HepG2 (cell line): ENCODE data around the gene MIOS. TPM values are rescaled to one million over a fixed set of nuclear protein-coding genes. Genes with fewer than 3 reads are reported as not detected.

ENCODE experiments used
- ATAC-seq: fragments of 200-7000 bp; cut with Tn5 transposase; 3 replicates; pipeline ENCODE4 v1.9.1; 2020; ENCODE audit warnings: mild to moderate bottlenecking, moderate library complexity
- BruUV-seq: library from RNA; stranded (reverse); fragments of 400-500 nt; replicated peaks from 2 replicates; lab custom pipeline; 2021; lab: Mats Ljungman, UMichigan
- CTCF ChIA-PET: fragments of 300-600 bp; formaldehyde crosslinking; extraction: SDS; loops from one replicate; lab custom pipeline; 2021; ENCODE audit warnings: low total read pairs, inconsistent platforms, low intra/inter-chr PET ratio; lab: Yijun Ruan, JAX
- POLR2A ChIA-PET: fragments of 350-600 bp; sonication (Branson Sonifier 250); formaldehyde crosslinking; loops from one replicate; lab custom pipeline; 2020; ENCODE audit warnings: antibody characterized with exemption, inconsistent platforms; lab: Yijun Ruan, JAX
- DNase-seq: peaks from one replicate; pipeline ENCODE4 v3.0.0-alpha.2; 2015; ENCODE audit warnings: low spot score
- FAIRE-seq: peaks from 3 replicates; lab custom pipeline; 2011; peaks lifted over from hg19 to GRCh38; lab: Jason Lieb, UNC
- H2AFZ ChIP-seq: one replicate; pipeline ENCODE4 v1.6.1; 2011; ENCODE audit warnings: low read length, inconsistent platforms
- H3K27ac ChIP-seq: fragments of 300-600 bp; 3 replicates; pipeline ENCODE4 v1.8.0; 2011; ENCODE audit warnings: mixed run types, mild to moderate bottlenecking, mixed read lengths, low read length, inconsistent platforms; ENCODE audit not compliant: insufficient read depth; ENCODE audit errors: extremely low read length
- H3K27me3 ChIP-seq, 2 experiments: fragments of 200-600 bp in 1 of 2; 2 replicates in 1 of 2; 3 replicates in 1 of 2; pipeline versions ENCODE4 v1.6.0 to v1.8.0; 2011; ENCODE audit warnings: low read length in 2 of 2, mild to moderate bottlenecking in 2 of 2, moderate library complexity in 2 of 2, inconsistent platforms in 1 of 2; ENCODE audit not compliant: insufficient read depth in 2 of 2, control insufficient read depth in 1 of 2
- H3K36me3 ChIP-seq, 2 experiments: fragments of 200-600 bp in 1 of 2; replicated peaks in 1 of 2; 2 replicates in 1 of 2; 3 replicates in 1 of 2; pipeline versions ENCODE4 v1.5.1 to v1.8.0; 2011; ENCODE audit warnings: low read length in 2 of 2, inconsistent platforms in 1 of 2; ENCODE audit not compliant: insufficient read depth in 2 of 2, control insufficient read depth in 1 of 2
- H3K4me1 ChIP-seq: 2 replicates; pipeline ENCODE4 v1.5.1; 2012; ENCODE audit warnings: low read length, inconsistent platforms; ENCODE audit not compliant: insufficient read depth
- H3K4me2 ChIP-seq: 2 replicates; pipeline ENCODE4 v1.6.0; 2011; ENCODE audit warnings: low read depth, low read length, inconsistent platforms
- H3K4me3 ChIP-seq, 3 experiments: fragments of 200-600 bp in 1 of 3; sonication (generic), shearing (Covaris generic) in 1 of 3; replicated peaks in 1 of 3; 2 replicates each; pipeline ENCODE4 v1.5.1; 2011 to 2016; ENCODE audit warnings: low read length in 3 of 3, inconsistent platforms in 2 of 3, low read depth in 2 of 3, mild to moderate bottlenecking in 2 of 3, control low read depth in 1 of 3, mixed read lengths in 1 of 3; ENCODE audit not compliant: insufficient read depth in 1 of 3
- H3K79me2 ChIP-seq: one replicate; pipeline ENCODE4 v1.6.1; 2011; ENCODE audit warnings: low read length, inconsistent platforms; ENCODE audit not compliant: insufficient read depth
- H3K9ac ChIP-seq: 2 replicates; pipeline ENCODE4 v1.6.0; 2011; ENCODE audit warnings: mild to moderate bottlenecking, low read depth, low read length, inconsistent platforms; ENCODE audit not compliant: insufficient read depth
- H3K9me3 ChIP-seq: 2 replicates; pipeline ENCODE4 v1.5.1; 2012; ENCODE audit warnings: mild to moderate bottlenecking, low read length
- H4K20me1 ChIP-seq: 2 replicates; pipeline ENCODE4 v1.6.0; 2011; ENCODE audit warnings: inconsistent platforms, mild to moderate bottlenecking, low read length, moderate library complexity; ENCODE audit not compliant: insufficient read depth
- AGO1 ChIP-seq: fragments of 200-400 bp; formaldehyde crosslinking; IDR thresholded peaks from 2 replicates; pipeline ENCODE4 v1.6.1; 2017; ENCODE audit warnings: mild to moderate bottlenecking, low read depth, low read length, moderate library complexity; ENCODE audit not compliant: poor library complexity, severe bottlenecking
- ATM ChIP-seq: fragments of 450-650 bp; IDR thresholded peaks from 2 replicates; pipeline ENCODE4 v1.7.1; 2017; ENCODE audit warnings: mild to moderate bottlenecking, borderline replicate concordance
- CTCF ChIP-seq: sonication (generic); formaldehyde crosslinking; IDR thresholded peaks from 2 replicates; pipeline ENCODE4 v1.5.0; 2020; ENCODE audit warnings: mild to moderate bottlenecking, missing genetic modification reagents, moderate library complexity
- HDAC6 ChIP-seq: fragments of 200-600 bp; sonication (generic); IDR thresholded peaks from 2 replicates; pipeline ENCODE4 v1.7.0; 2017; ENCODE audit warnings: mild to moderate bottlenecking, antibody characterized with exemption, low read length, low read depth
- HOMEZ ChIP-seq: IDR thresholded peaks from 2 replicates; pipeline ENCODE4 v1.6.1; 2016; ENCODE audit warnings: low read depth
- NFIB ChIP-seq: sonication (generic); formaldehyde crosslinking; IDR thresholded peaks from 2 replicates; pipeline ENCODE4 v1.9.0; 2021; ENCODE audit warnings: missing genetic modification reagents, mild to moderate bottlenecking, borderline replicate concordance
- PRMT3 ChIP-seq: sonication (generic); formaldehyde crosslinking; IDR thresholded peaks from 2 replicates; pipeline ENCODE4 v1.8.1; 2022; ENCODE audit warnings: low read depth, mild to moderate bottlenecking, moderate library complexity, missing genetic modification reagents, borderline replicate concordance
- SKIL ChIP-seq: sonication (generic); formaldehyde crosslinking; IDR thresholded peaks from 2 replicates; pipeline ENCODE4 v1.8.0; 2022; ENCODE audit warnings: missing genetic modification reagents, mild to moderate bottlenecking, moderate library complexity, borderline replicate concordance
- SMC3 ChIP-seq: IDR thresholded peaks from 2 replicates; pipeline ENCODE4 v1.6.1; 2011; ENCODE audit warnings: low read length, improper control_type of control experiment
- SP140L ChIP-seq: sonication (generic); formaldehyde crosslinking; IDR thresholded peaks from 2 replicates; pipeline ENCODE4 v1.4.0; 2020; ENCODE audit warnings: missing genetic modification reagents, borderline replicate concordance
- STAG1 ChIP-seq: sonication (generic); formaldehyde crosslinking; IDR thresholded peaks from 2 replicates; pipeline ENCODE4 v1.4.0; 2020; ENCODE audit warnings: missing genetic modification reagents
- ZFP41 ChIP-seq: sonication (generic); formaldehyde crosslinking; IDR thresholded peaks from 2 replicates; pipeline ENCODE4 v1.4.0; 2020; ENCODE audit warnings: mild to moderate bottlenecking, missing genetic modification reagents, borderline replicate concordance
- ZMYM4 ChIP-seq: sonication (generic); formaldehyde crosslinking; IDR thresholded peaks from 2 replicates; pipeline ENCODE4 v1.8.1; 2023; ENCODE audit warnings: mild to moderate bottlenecking, missing genetic modification reagents
- ZNF30 ChIP-seq: sonication (generic); formaldehyde crosslinking; IDR thresholded peaks from 2 replicates; pipeline ENCODE4 v1.5.0; 2020; ENCODE audit warnings: mild to moderate bottlenecking, missing genetic modification reagents
- WGBS: methylation state at CpG from one replicate; pipeline ENCODE4 v1.1.6; 2017; ENCODE audit warnings: low lambda C conversion rate; 5-methylcytosine and 5-hydroxymethylcytosine counted together
- in situ Hi-C: cut with HindIII; loops from 2 replicates; pipeline ENCODE4 v1.10.0; 2017; ENCODE audit warnings: low pct_unique_long_range_greater_than_20kb; ENCODE audit not compliant: extremely low pct_ligation_motif_present
- intact Hi-C: fragments of 100-400 bp; cut with micrococcal nuclease; formaldehyde crosslinking; loops from one replicate; pipeline ENCODE4 v1.10.0; 2022; ENCODE audit not compliant: unreplicated experiment
- polyA plus RNA-seq, 8 experiments: library from polyadenylated mRNA; depleted of rRNA in 3 of 8; stranded (reverse) in 7 of 8; unstranded in 1 of 8; fragments of >200 nt; fragmentation: Illumina TruSeq in 4 of 8; extraction: Trizol in 4 of 8; gene quantifications; 2 replicates each; pipeline versions ENCODE4 v1.2.1 to v1.2.3, GENCODE V29; 2011 to 2016; ENCODE audit warnings: low read depth in 4 of 8, missing spikeins in 1 of 8, mixed read lengths in 1 of 8; ENCODE audit not compliant: insufficient read depth in 1 of 8
- total RNA-seq, 5 experiments: library from RNA; depleted of rRNA; stranded (reverse); fragments of >200 nt; fragmentation: Illumina TruSeq; extraction: Trizol; gene quantifications; 2 replicates each; pipeline ENCODE4 v1.2.3, GENCODE V29; 2016; ENCODE audit warnings: low read depth in 1 of 5

Gene MIOS
- total and polyA plus RNA-seq, 2 of the 13 experiments (the other 11 are each of a cell fraction or from before 2014, with no cell fraction given), result 15.2 to 33.5 TPM

GRCh38 chr7:7595451-7595850, 28.8 kb downstream of the MIOS start:
- in situ Hi-C loops (no loop called here), intact Hi-C loops (loop anchor here (5.0 to 10.0 kb wide), 3 partner anchors 167 to 622 kb away; no protein-coding TSS in a partner anchor)
- ChIA-PET POLR2A (no interaction called here), CTCF (no interaction called here)
- ATAC-seq (no peak), DNase-seq (peak; percentile 3), FAIRE-seq (no peak)
- H4K20me1 ChIP-seq, result no peaks in the 10 kb centered on the region
- H3K4me1 ChIP-seq, result peaks cover 8% of the 10 kb centered on the region
- TF ChIP-seq ZFP41 (no peak), ZNF30 (CRISPR knock-in tag) (no peak), CTCF (peak; percentile 26; the same call in 1 of the 2 replicates), SMC3 (peak; percentile 11; the same call in 1 of the 2 replicates), STAG1 (CRISPR knock-in tag) (peak; percentile 61)
- H2AFZ ChIP-seq, result no peak overlapping the region
- H3K36me3 ChIP-seq, result peaks cover 3 to 28% of the 10 kb centered on the region in 2 experiments; a peak in 4 of 5 replicates
- 96% methylated on average over 1 of the region's 1 CpG for WGBS
- no TSS peak for BruUV-seq
- no peaks in the 10 kb centered on the region for H3K27me3 ChIP-seq
- no peak overlapping the region for H3K4me3 ChIP-seq
- no peaks in the 10 kb centered on the region for H3K79me2 ChIP-seq
- no peak overlapping the region for H3K9ac ChIP-seq
- H3K9me3 ChIP-seq, result no peaks in the 10 kb centered on the region
- H3K27ac ChIP-seq, result no peak overlapping the region
- H3K4me2 ChIP-seq, result no peak overlapping the region

GRCh38 chr7:7596176-7596575, 29.5 kb downstream of the MIOS start:
- H3K4me1 ChIP-seq, result peaks cover 8% of the 10 kb centered on the region
- FAIRE-seq (no peak), ATAC-seq (no peak), DNase-seq (no peak)
- H3K27me3 ChIP-seq, result no peaks in the 10 kb centered on the region
- no peaks in the 10 kb centered on the region for H4K20me1 ChIP-seq
- H3K27ac ChIP-seq, result no peak overlapping the region
- H3K36me3 ChIP-seq, result peaks cover 3 to 22% of the 10 kb centered on the region in 2 experiments; a peak in 4 of 5 replicates
- no peak overlapping the region for H3K4me3 ChIP-seq
- intact Hi-C loops (loop anchor here (5.0 to 10.0 kb wide), 3 partner anchors 166 to 621 kb away; no protein-coding TSS in a partner anchor), in situ Hi-C loops (no loop called here)
- H3K4me2 ChIP-seq, result no peak overlapping the region
- BruUV-seq, result no TSS peak
- ChIA-PET CTCF (no interaction called here), POLR2A (no interaction called here)
- 92% methylated on average over 5 of the region's 5 CpGs for WGBS
- H3K9me3 ChIP-seq, result no peaks in the 10 kb centered on the region
- no peaks in the 10 kb centered on the region for H3K79me2 ChIP-seq
- H2AFZ ChIP-seq, result no peak overlapping the region
- no peak overlapping the region for H3K9ac ChIP-seq
- TF ChIP-seq AGO1 (no peak), HDAC6 (no peak), HOMEZ (CRISPR knock-in tag) (no peak), SKIL (CRISPR knock-in tag) (no peak), PRMT3 (CRISPR knock-in tag) (no peak), NFIB (CRISPR knock-in tag) (no peak), ATM (no peak), ZMYM4 (no peak), SP140L (CRISPR knock-in tag) (no peak)
